ENCODE data around the gene ZNF750.

The ZNF750 gene

GRCh38 chr17:82844796-82845162 is 5.0 kb upstream of the ZNF750 start:
- no peak overlapping the region for H3K4me3 ChIP-seq (ENCODE audit: insufficient read depth, low read depth, low read length, poor library complexity, severe bottlenecking)
- H3K27ac ChIP-seq (ENCODE audit: insufficient read depth, low read length, poor library complexity, severe bottlenecking) = no peak overlapping the region
- H3K36me3 ChIP-seq (ENCODE audit: control insufficient read depth, insufficient read depth, low read length) = no peaks in the 10 kb centered on the region
- H3K4me1 ChIP-seq (ENCODE audit: control insufficient read depth, insufficient read depth, low read length, poor library complexity, severe bottlenecking) = no peaks in the 10 kb centered on the region
- H3K9me3 ChIP-seq (ENCODE audit: control insufficient read depth, low read length) = no peaks in the 10 kb centered on the region
- DNase-seq = no peak
- no peaks in the 10 kb centered on the region for H3K27me3 ChIP-seq (replicated peaks; ENCODE audit: control insufficient read depth, insufficient read depth, low read length, poor library complexity, severe bottlenecking)

- Histone ChIP-seq H3K9me3 (ENCODE audit: control insufficient read depth, low read length) (no peaks in the 10 kb centered on the region), H3K4me3 (ENCODE audit: insufficient read depth, low read depth, low read length, poor library complexity, severe bottlenecking) (no peak overlapping the region), H3K4me1 (ENCODE audit: control insufficient read depth, insufficient read depth, low read length, poor library complexity, severe bottlenecking) (no peaks in the 10 kb centered on the region), H3K27me3 (replicated peaks; ENCODE audit: control insufficient read depth, insufficient read depth, low read length, poor library complexity, severe bottlenecking) (no peaks in the 10 kb centered on the region), H3K27ac (ENCODE audit: insufficient read depth, low read length, poor library complexity, severe bottlenecking) (no peak overlapping the region), H3K36me3 (ENCODE audit: control insufficient read depth, insufficient read depth, low read length) (no peaks in the 10 kb centered on the region)
- DNase-seq = no peak
Measured at GRCh38 chr17:82843904-82844680, 4.3 kb upstream of the ZNF750 start.

GRCh38 chr17:82841921-82842596 is 2.2 kb upstream of the ZNF750 start:
- no peaks in the 10 kb centered on the region for H3K9me3 ChIP-seq (ENCODE audit: control insufficient read depth, low read length)
- no peaks in the 10 kb centered on the region for H3K4me1 ChIP-seq (ENCODE audit: control insufficient read depth, insufficient read depth, low read length, poor library complexity, severe bottlenecking)
- H3K27ac ChIP-seq (ENCODE audit: insufficient read depth, low read length, poor library complexity, severe bottlenecking) = no peak overlapping the region
- H3K36me3 ChIP-seq (ENCODE audit: control insufficient read depth, insufficient read depth, low read length) = no peaks in the 10 kb centered on the region
- no peaks in the 10 kb centered on the region for H3K27me3 ChIP-seq (replicated peaks; ENCODE audit: control insufficient read depth, insufficient read depth, low read length, poor library complexity, severe bottlenecking)
- DNase-seq = no peak
- H3K4me3 ChIP-seq (ENCODE audit: insufficient read depth, low read depth, low read length, poor library complexity, severe bottlenecking) = no peak overlapping the region

GRCh38 chr17:82840431-82840831 is 609 bp upstream of the ZNF750 start:
- H3K9me3 ChIP-seq (ENCODE audit: control insufficient read depth, low read length) = no peaks in the 10 kb centered on the region
- no peaks in the 10 kb centered on the region for H3K4me1 ChIP-seq (ENCODE audit: control insufficient read depth, insufficient read depth, low read length, poor library complexity, severe bottlenecking)
- H3K27me3 ChIP-seq (replicated peaks; ENCODE audit: control insufficient read depth, insufficient read depth, low read length, poor library complexity, severe bottlenecking) = no peaks in the 10 kb centered on the region
- H3K36me3 ChIP-seq (ENCODE audit: control insufficient read depth, insufficient read depth, low read length) = no peaks in the 10 kb centered on the region
- DNase-seq = no peak
- no peak overlapping the region for H3K4me3 ChIP-seq (ENCODE audit: insufficient read depth, low read depth, low read length, poor library complexity, severe bottlenecking)
- H3K27ac ChIP-seq (ENCODE audit: insufficient read depth, low read length, poor library complexity, severe bottlenecking) = no peak overlapping the region

GRCh38 chr17:82838386-82839063 is 1.3 kb downstream of the ZNF750 start:
- H3K9me3 ChIP-seq (ENCODE audit: control insufficient read depth, low read length) = no peaks in the 10 kb centered on the region
- no peaks in the 10 kb centered on the region for H3K36me3 ChIP-seq (ENCODE audit: control insufficient read depth, insufficient read depth, low read length)
- H3K4me1 ChIP-seq (ENCODE audit: control insufficient read depth, insufficient read depth, low read length, poor library complexity, severe bottlenecking) = no peaks in the 10 kb centered on the region
- no peak for DNase-seq
- no peaks in the 10 kb centered on the region for H3K27me3 ChIP-seq (replicated peaks; ENCODE audit: control insufficient read depth, insufficient read depth, low read length, poor library complexity, severe bottlenecking)
- no peak overlapping the region for H3K27ac ChIP-seq (ENCODE audit: insufficient read depth, low read length, poor library complexity, severe bottlenecking)
- H3K4me3 ChIP-seq (ENCODE audit: insufficient read depth, low read depth, low read length, poor library complexity, severe bottlenecking) = no peak overlapping the region

- no peaks in the 10 kb centered on the region for H3K9me3 ChIP-seq (ENCODE audit: control insufficient read depth, low read length)
- no peaks in the 10 kb centered on the region for H3K4me1 ChIP-seq (ENCODE audit: control insufficient read depth, insufficient read depth, low read length, poor library complexity, severe bottlenecking)
- H3K36me3 ChIP-seq (ENCODE audit: control insufficient read depth, insufficient read depth, low read length) = peaks cover 4% of the 10 kb centered on the region
- H3K27ac ChIP-seq (ENCODE audit: insufficient read depth, low read length, poor library complexity, severe bottlenecking) = no peak overlapping the region
- no peak overlapping the region for H3K4me3 ChIP-seq (ENCODE audit: insufficient read depth, low read depth, low read length, poor library complexity, severe bottlenecking)
- H3K27me3 ChIP-seq (replicated peaks; ENCODE audit: control insufficient read depth, insufficient read depth, low read length, poor library complexity, severe bottlenecking) = no peaks in the 10 kb centered on the region
- DNase-seq = no peak
Measured at GRCh38 chr17:82837586-82838320, 2.1 kb downstream of the ZNF750 start.

- H3K36me3 ChIP-seq (ENCODE audit: control insufficient read depth, insufficient read depth, low read length) = peaks cover 4% of the 10 kb centered on the region
- no peaks in the 10 kb centered on the region for H3K27me3 ChIP-seq (replicated peaks; ENCODE audit: control insufficient read depth, insufficient read depth, low read length, poor library complexity, severe bottlenecking)
- H3K27ac ChIP-seq (ENCODE audit: insufficient read depth, low read length, poor library complexity, severe bottlenecking) = no peak overlapping the region
- H3K9me3 ChIP-seq (ENCODE audit: control insufficient read depth, low read length) = no peaks in the 10 kb centered on the region
- H3K4me1 ChIP-seq (ENCODE audit: control insufficient read depth, insufficient read depth, low read length, poor library complexity, severe bottlenecking) = no peaks in the 10 kb centered on the region
- no peak overlapping the region for H3K4me3 ChIP-seq (ENCODE audit: insufficient read depth, low read depth, low read length, poor library complexity, severe bottlenecking)
- no peak for DNase-seq
Measured at GRCh38 chr17:82836823-82837357, 2.9 kb downstream of the ZNF750 start.

GRCh38 chr17:82835766-82836512 is 3.9 kb downstream of the ZNF750 start:
- Histone ChIP-seq H3K4me3 (ENCODE audit: insufficient read depth, low read depth, low read length, poor library complexity, severe bottlenecking) (no peak overlapping the region), H3K27ac (ENCODE audit: insufficient read depth, low read length, poor library complexity, severe bottlenecking) (no peak overlapping the region)

GRCh38 chr17:82835122-82835521 is 4.7 kb downstream of the ZNF750 start:
- H3K4me3 ChIP-seq (ENCODE audit: insufficient read depth, low read depth, low read length, poor library complexity, severe bottlenecking) = no peak overlapping the region
- no peak for DNase-seq
- H3K36me3 ChIP-seq (ENCODE audit: control insufficient read depth, insufficient read depth, low read length) = peaks cover 4% of the 10 kb centered on the region
- no peaks in the 10 kb centered on the region for H3K4me1 ChIP-seq (ENCODE audit: control insufficient read depth, insufficient read depth, low read length, poor library complexity, severe bottlenecking)
- H3K27me3 ChIP-seq (replicated peaks; ENCODE audit: control insufficient read depth, insufficient read depth, low read length, poor library complexity, severe bottlenecking) = no peaks in the 10 kb centered on the region
- no peak overlapping the region for H3K27ac ChIP-seq (ENCODE audit: insufficient read depth, low read length, poor library complexity, severe bottlenecking)
- no peaks in the 10 kb centered on the region for H3K9me3 ChIP-seq (ENCODE audit: control insufficient read depth, low read length)

More at GRCh38 chr17:82835766-82836512, 3.9 kb downstream of the ZNF750 start:
- H3K36me3 ChIP-seq (ENCODE audit: control insufficient read depth, insufficient read depth, low read length) = peaks cover 4% of the 10 kb centered on the region
- DNase-seq = no peak
- H3K9me3 ChIP-seq (ENCODE audit: control insufficient read depth, low read length) = no peaks in the 10 kb centered on the region
- H3K4me1 ChIP-seq (ENCODE audit: control insufficient read depth, insufficient read depth, low read length, poor library complexity, severe bottlenecking) = no peaks in the 10 kb centered on the region
- H3K27me3 ChIP-seq (replicated peaks; ENCODE audit: control insufficient read depth, insufficient read depth, low read length, poor library complexity, severe bottlenecking) = no peaks in the 10 kb centered on the region
